Stomach smooth muscle (tissue), 2 donors: ENCODE measurements around the gene ABCB9.
A peak's percentile ranks its signal among the peaks of the same experiment; 100 is the strongest.

Source experiments
- H3K27ac ChIP-seq: one replicate; pipeline ENCODE4 v1.7.0; 2013; ENCODE audit warnings: mild to moderate bottlenecking, low read length, inconsistent platforms
- H3K27me3 ChIP-seq, 2 donors: one replicate each; pipeline ENCODE4 v1.7.0; 2013; ENCODE audit warnings: low read length in 2 of 2; ENCODE audit not compliant: insufficient read depth in 2 of 2, control insufficient read depth in 1 of 2
- H3K36me3 ChIP-seq, 2 donors: one replicate each; pipeline ENCODE4 v1.7.0; 2013; ENCODE audit warnings: low read length in 2 of 2; ENCODE audit not compliant: control insufficient read depth in 2 of 2, insufficient read depth in 2 of 2
- H3K4me1 ChIP-seq: one replicate; pipeline ENCODE4 v1.7.0; 2013; ENCODE audit warnings: low read length; ENCODE audit not compliant: control insufficient read depth, insufficient read depth
- H3K4me3 ChIP-seq, 2 donors: one replicate each; pipeline ENCODE4 v1.7.0; 2013; ENCODE audit warnings: low read length in 2 of 2
- H3K9ac ChIP-seq, 2 donors: one replicate each; pipeline ENCODE4 v1.7.0; 2013; ENCODE audit warnings: low read length in 2 of 2, mild to moderate bottlenecking in 1 of 2
- H3K9me3 ChIP-seq, 2 donors: one replicate each; pipeline ENCODE4 v1.7.0; 2013; ENCODE audit warnings: low read length in 2 of 2; ENCODE audit not compliant: control insufficient read depth in 2 of 2
- donor health status: healthy.
- donor health status: Pancreatic carcinoma.

The ABCB9 gene

DNA sequence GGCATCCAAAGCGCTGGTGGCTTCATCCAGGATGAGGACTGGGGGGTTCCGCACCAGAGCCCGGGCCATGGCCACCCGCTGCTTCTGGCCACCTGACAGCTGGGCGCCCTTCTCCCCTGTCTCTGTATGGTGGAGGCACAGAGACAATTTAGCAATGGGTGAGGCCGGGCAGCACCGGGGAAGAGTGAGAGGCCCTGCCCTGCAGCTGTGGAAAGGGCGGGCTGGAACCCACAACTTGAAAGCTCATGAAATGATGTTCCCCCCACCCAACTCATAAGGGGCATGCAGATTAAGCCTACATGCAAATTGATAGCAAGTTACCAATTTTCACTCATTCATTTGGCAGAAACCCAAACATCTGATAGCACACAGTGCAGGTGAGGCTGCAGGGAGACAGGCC is 34.1 kb downstream of the ABCB9 start:
- H3K4me1 ChIP-seq: no peaks in the 10 kb centered on the region
- peaks cover 0 to 2% of the 10 kb centered on the region in 2 donors for H3K36me3 ChIP-seq
- H3K27ac ChIP-seq: no peak overlapping the region
- no peak overlapping the region for H3K4me3 ChIP-seq
- no peak overlapping the region for H3K9ac ChIP-seq
- no peaks in the 10 kb centered on the region for H3K27me3 ChIP-seq
- no peaks in the 10 kb centered on the region for H3K9me3 ChIP-seq

DNA sequence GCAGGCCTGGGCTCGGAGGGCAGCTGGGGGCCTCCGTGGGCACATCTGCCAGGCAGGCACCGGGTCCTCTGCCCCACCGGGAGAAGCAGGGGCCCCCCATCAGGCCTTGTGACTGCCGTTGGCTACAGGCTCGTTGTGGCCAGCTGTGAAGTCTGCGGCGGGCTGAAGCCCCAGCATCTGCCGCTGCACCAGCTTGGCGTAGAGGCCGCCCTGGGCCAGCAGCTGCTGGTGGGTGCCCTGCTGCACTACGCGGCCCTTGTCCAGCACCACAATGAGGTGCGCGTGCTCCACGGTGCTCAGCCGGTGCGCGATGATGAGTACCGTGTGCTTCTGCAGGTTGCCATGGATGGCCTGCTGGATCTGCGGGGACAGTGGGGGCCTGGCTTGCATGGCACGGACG is 36.5 kb downstream of the ABCB9 start:
- H3K4me3 ChIP-seq: no peak overlapping the region
- no peaks in the 10 kb centered on the region for H3K9me3 ChIP-seq
- no peak overlapping the region for H3K27ac ChIP-seq
- H3K27me3 ChIP-seq: no peaks in the 10 kb centered on the region
- no peaks in the 10 kb centered on the region for H3K4me1 ChIP-seq
- H3K9ac ChIP-seq: no peak overlapping the region
- peaks cover 0 to 2% of the 10 kb centered on the region in 2 donors for H3K36me3 ChIP-seq

DNA sequence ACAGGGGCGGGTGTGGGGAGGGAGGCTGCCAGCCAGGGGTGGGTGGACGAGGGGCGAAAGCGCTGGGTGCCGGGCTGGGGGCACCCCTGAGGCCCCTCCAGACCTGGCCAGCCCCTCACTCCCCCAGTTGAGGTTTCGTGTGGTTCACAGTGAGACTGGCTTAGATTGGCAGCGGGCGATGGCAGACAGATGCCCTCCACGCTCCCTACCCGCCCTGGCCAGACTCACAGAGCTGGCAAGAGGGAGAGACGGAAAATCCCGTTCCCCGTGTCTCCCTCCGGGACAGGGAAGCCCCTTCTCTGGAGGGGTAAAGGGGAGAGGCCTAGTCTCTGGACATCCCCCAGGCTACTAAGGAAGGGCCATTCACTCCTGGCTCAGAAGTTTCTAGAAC is 37.1 kb downstream of the ABCB9 start:
- Histone ChIP-seq H3K27ac (no peak overlapping the region), H3K9ac (no peak overlapping the region), H3K36me3 (peaks cover 0 to 2% of the 10 kb centered on the region in 2 donors), H3K9me3 (no peaks in the 10 kb centered on the region), H3K4me3 (no peak overlapping the region), H3K4me1 (no peaks in the 10 kb centered on the region), H3K27me3 (no peaks in the 10 kb centered on the region)

DNA sequence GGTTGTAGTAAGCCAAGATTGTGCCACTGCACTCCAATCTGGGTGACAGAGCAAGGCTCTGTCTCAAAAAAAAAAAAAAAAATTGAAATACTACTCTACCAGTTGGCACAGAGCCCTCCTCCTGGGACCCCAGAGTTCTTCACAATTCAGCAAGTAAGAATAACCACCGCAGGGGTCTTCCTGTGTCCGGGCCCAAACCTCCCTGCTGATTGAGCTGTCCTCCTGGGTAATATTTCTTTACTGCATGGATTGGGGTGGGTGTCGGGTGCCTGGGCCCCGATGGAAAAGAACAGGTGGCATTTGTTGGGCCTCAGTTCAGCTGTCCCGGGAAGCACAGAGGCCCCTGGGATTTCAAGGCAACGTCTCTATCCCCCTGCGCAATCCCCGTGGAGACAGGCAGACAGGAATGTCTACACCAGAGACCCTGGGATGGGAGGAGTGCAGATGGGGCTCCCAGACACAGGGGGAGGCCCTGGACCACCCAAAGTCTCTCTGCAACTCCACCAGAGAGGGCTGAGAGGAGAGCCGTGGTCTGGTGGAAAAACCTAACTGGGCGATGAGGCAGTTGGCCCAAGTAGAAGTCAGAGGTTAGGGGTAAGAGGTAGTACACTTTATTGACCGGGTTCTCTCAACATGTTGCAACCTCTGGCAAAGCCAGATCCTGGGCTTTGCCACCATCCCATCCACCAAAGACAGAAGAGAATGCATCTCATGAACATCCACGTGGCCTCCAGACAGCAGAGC is 37.7 kb downstream of the ABCB9 start:
- Histone ChIP-seq H3K36me3 (peaks cover 0 to 2% of the 10 kb centered on the region in 2 donors), H3K27ac (no peak overlapping the region), H3K27me3 (no peaks in the 10 kb centered on the region), H3K4me3 (no peak overlapping the region), H3K9ac (no peak overlapping the region), H3K9me3 (no peaks in the 10 kb centered on the region), H3K4me1 (no peaks in the 10 kb centered on the region)

DNA sequence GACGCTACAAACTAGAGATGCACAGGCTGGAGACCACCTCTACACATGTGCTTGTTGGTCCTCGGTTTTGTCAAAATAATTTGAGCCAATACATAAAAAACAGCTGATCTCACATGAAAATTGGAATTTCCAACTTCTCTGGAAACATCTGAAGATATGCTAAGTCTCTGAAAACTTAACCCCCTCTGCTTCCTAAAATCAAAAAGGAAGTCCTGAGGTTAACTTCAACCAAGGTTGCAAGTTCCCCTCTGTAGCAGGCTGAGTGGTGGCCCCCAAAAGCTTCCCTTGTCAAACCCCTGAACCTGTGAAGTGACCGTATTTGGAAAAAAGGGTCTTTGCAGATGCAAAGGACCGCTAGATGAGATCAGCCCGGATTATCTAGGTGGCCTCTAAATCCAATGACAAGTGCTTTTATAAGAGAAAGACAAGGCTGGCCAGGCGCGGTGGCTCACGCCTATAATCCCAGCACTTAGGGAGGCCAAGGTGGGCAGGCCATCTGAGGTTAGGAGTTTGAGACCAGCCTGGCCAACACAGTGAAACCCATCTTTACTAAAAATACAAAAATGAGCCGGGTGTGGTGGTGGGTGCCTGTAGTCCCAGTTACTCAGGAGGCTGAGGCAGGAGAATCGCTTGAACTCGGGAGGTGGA is 38.4 kb downstream of the ABCB9 start:
- Histone ChIP-seq H3K9ac (no peak overlapping the region), H3K4me1 (no peaks in the 10 kb centered on the region), H3K36me3 (peaks cover 0 to 2% of the 10 kb centered on the region in 2 donors), H3K27me3 (no peaks in the 10 kb centered on the region), H3K9me3 (no peaks in the 10 kb centered on the region), H3K27ac (no peak overlapping the region), H3K4me3 (no peak overlapping the region)

DNA sequence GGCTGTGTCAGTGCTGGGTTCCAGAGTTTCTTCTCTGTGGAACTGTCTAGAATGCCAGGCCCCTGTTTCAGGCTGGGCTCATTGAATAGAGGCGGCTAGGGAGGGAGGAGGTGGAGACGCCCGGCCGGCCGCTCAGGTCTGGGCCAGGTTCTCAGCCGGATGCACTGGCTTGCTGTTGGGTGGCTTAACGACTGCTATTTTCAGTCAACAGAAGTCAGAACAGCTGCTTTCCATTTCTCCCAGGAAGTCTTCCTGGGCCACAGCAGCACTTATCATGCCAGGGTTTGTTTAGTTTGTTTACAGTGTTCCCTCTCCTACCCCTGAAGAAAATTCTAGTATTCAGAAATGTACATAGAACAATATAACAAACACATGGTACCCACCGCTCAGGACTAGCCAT is 44.3 kb downstream of the ABCB9 start:
- Histone ChIP-seq H3K27ac (no peak overlapping the region), H3K36me3 (no peaks in the 10 kb centered on the region), H3K4me3 (no peak overlapping the region), H3K4me1 (peaks cover 12% of the 10 kb centered on the region), H3K9ac (no peak overlapping the region), H3K27me3 (no peaks in the 10 kb centered on the region), H3K9me3 (no peaks in the 10 kb centered on the region)

DNA sequence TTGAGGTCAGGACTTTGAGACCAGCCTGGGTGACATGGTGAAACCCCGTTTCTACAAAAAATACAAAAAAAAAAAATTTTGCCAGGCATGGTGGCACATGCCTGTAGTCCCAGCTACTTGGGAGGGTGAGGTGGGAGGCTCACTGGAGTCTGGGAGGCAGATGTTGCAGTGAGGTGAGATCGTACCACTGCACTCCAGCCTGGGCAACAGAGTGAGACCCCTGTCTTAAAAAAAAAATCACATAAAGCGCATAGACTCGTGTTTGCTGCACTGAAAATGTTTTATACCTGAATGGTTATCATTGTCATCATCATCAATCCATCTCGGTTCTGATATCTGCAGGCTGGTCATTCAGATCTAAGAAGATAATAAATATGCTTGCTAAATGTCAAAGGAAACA is 45.6 kb downstream of the ABCB9 start:
- Histone ChIP-seq H3K4me3 (no peak overlapping the region), H3K9ac (no peak overlapping the region), H3K36me3 (no peaks in the 10 kb centered on the region), H3K27me3 (no peaks in the 10 kb centered on the region), H3K4me1 (peaks cover 14% of the 10 kb centered on the region), H3K9me3 (no peaks in the 10 kb centered on the region), H3K27ac (no peak overlapping the region)

DNA sequence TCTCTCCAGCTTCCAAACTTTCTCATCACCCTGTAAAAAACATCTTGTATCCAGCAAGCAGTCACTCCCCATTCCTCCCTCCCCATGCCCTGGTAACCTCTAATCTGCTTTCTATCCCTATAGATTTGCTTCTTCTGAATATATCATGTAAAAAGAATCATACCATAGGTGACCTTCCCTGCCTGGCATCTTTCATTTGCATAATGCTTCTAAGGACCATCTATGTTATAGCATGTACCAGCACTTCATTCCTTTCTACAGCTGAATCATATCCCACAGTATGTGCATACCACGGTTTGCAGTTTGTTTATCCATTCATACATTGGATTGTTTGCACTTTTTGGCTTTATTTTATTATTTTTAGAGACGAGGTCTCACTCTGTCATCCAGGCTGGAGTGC is 47.4 kb downstream of the ABCB9 start:
- no peak overlapping the region for H3K27ac ChIP-seq

DNA sequence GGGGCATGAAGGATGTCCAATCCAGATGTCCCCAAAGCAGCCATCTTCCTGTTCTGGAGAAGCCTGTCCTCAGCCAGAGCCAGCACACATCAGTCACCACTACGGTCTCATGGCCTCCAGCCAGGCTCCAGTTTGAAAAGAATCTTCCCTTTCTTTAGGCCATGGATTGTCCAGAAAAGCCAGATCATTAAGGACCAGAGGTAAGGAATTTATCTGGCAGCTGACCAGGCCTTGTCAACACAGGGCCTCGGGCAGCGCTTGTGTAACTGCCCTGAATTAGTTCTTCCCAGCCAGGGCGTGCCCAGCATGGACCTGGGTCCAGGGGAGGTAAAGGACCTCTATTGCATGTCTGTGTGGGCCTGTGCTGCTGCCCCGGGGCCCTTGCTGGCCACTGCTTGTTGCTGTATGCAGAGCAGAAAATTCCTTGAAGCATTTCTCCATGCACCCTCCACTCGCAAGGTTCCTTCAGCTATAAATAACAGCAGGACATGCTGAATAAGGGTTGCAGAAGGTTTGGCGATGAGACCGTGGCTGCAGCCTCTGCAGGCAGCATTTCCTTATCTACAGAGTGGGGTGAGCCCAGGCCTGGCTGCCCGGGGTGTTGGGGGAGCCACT is 48.6 kb downstream of the ABCB9 start:
- peaks cover 14% of the 10 kb centered on the region for H3K4me1 ChIP-seq
- peak overlapping the region in 1 of 2 donors; percentile 21 for H3K9ac ChIP-seq
- no peaks in the 10 kb centered on the region for H3K36me3 ChIP-seq
- H3K4me3 ChIP-seq: peak overlapping the region in 1 of 2 donors; percentile 29
- no peaks in the 10 kb centered on the region for H3K9me3 ChIP-seq
- H3K27me3 ChIP-seq: no peaks in the 10 kb centered on the region
- H3K27ac ChIP-seq: peak overlapping the region; percentile 66

More for the DNA sequence above, 47.4 kb downstream of the ABCB9 start:
- peaks cover 14% of the 10 kb centered on the region for H3K4me1 ChIP-seq
- H3K27me3 ChIP-seq: no peaks in the 10 kb centered on the region
- no peaks in the 10 kb centered on the region for H3K9me3 ChIP-seq
- no peak overlapping the region for H3K9ac ChIP-seq
- H3K4me3 ChIP-seq: no peak overlapping the region
- H3K36me3 ChIP-seq: no peaks in the 10 kb centered on the region

DNA sequence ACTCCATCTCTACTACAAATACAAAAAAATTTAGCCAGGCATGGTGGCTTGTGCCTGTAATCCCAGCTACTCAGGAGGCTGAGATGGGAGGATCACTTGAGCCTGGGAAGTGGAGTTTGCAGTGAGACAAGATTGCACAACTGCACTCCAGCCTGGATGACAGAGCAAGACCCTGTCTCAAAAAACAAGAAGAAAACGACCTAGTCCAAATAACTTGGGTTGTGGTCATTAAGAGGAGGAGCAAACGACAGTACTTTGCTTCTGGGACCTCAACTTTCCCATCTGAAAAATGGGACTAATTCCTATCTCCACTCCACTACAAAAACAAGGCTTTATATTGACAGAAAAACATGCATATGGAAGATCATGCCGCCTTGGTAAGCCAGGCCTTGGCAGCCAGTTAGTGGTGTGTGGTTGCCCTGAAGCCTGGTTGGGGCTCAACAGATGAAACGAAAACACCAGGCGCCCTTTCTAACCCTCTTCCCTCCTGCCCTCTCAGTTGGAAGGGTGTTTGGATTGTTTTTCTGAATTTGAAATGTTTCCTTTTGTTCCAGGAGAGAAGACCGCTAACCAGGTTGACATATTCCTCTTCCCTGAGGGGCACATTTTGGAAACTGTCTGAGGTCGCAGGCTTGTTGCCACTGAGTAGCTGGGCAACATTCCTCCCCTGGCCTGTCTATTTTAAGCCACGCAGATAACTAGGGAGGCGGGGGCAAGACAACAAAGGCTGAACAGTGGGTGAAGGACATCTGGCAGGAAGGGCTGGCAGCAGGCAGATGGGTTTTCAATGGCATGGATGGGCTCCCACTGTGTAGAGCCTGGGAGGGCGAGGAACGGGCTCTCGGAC is 56.6 kb downstream of the ABCB9 start:
- H3K36me3 ChIP-seq: no peaks in the 10 kb centered on the region
- no peak overlapping the region for H3K9ac ChIP-seq
- H3K9me3 ChIP-seq: no peaks in the 10 kb centered on the region
- no peaks in the 10 kb centered on the region for H3K4me1 ChIP-seq
- no peaks in the 10 kb centered on the region for H3K27me3 ChIP-seq
- H3K27ac ChIP-seq: no peak overlapping the region
- H3K4me3 ChIP-seq: no peak overlapping the region
